HG03066 (cell line): ENCODE results near the gene LTBP1.
"Not testable (repeated sequence)": the region's sequence is repeated elsewhere in the genome, so short reads cannot be mapped to it uniquely, and the experiment has no call there.

ENCODE experiments used
- ATAC-seq: cut with Tn5 transposase; IDR thresholded peaks from one replicate; pipeline ENCODE4 v1.9.1; 2021; ENCODE audit warnings: low read depth; ENCODE audit not compliant: unreplicated experiment

Gene LTBP1

GRCh38 chr2:32946314-32947075 lies at the start of gene LTBP1:
Gene LTBP1 (plus strand): TSS chr2:32946953. CDS start chr2:32947325, 372 bp downstream.
- ATAC-seq, result peak; percentile 65

GRCh38 chr2:32900246-32900973 lies 46.3 kb upstream of the LTBP1 start:
- no peak for ATAC-seq

- ATAC-seq, result no peak
Measured at GRCh38 chr2:32901313-32901712, 45.4 kb upstream of the LTBP1 start.

- ATAC-seq, result no peak
Measured at GRCh38 chr2:32902174-32902573, 44.6 kb upstream of the LTBP1 start.

GRCh38 chr2:32902986-32903385 lies 43.8 kb upstream of the LTBP1 start:
- no peak for ATAC-seq

- no peak for ATAC-seq
Measured at GRCh38 chr2:32904074-32904473, 42.7 kb upstream of the LTBP1 start.

- ATAC-seq, result no peak
Measured at GRCh38 chr2:32904751-32905150, 42.0 kb upstream of the LTBP1 start.

- ATAC-seq, result no peak
Measured at GRCh38 chr2:32905270-32905669, 41.5 kb upstream of the LTBP1 start.

GRCh38 chr2:32910883-32911598 lies 35.7 kb upstream of the LTBP1 start:
- ATAC-seq, result peak; percentile 94

- ATAC-seq, result no peak
Measured at GRCh38 chr2:32915694-32916093, 31.1 kb upstream of the LTBP1 start.

- no peak for ATAC-seq
Measured at GRCh38 chr2:32918774-32919173, 28.0 kb upstream of the LTBP1 start.

GRCh38 chr2:32919901-32920300 lies 26.9 kb upstream of the LTBP1 start:
- not testable (repeated sequence) for ATAC-seq

GRCh38 chr2:32921486-32921885 lies 25.3 kb upstream of the LTBP1 start:
- ATAC-seq, result not testable (repeated sequence)

- ATAC-seq, result no peak
Measured at GRCh38 chr2:32922501-32922900, 24.3 kb upstream of the LTBP1 start.

GRCh38 chr2:32923109-32923508 lies 23.6 kb upstream of the LTBP1 start:
- no peak for ATAC-seq

GRCh38 chr2:32925283-32925815 lies 21.4 kb upstream of the LTBP1 start:
- no peak for ATAC-seq

- ATAC-seq, result no peak
Measured at GRCh38 chr2:32925976-32926707, 20.6 kb upstream of the LTBP1 start.

- ATAC-seq, result no peak
Measured at GRCh38 chr2:32926708-32927084, 20.1 kb upstream of the LTBP1 start.

- ATAC-seq, result no peak
Measured at GRCh38 chr2:32930436-32930835, 16.3 kb upstream of the LTBP1 start.

GRCh38 chr2:32931519-32931918 lies 15.2 kb upstream of the LTBP1 start:
- no peak for ATAC-seq
